ENCODE results near the gene PNPLA7.

DNA sequence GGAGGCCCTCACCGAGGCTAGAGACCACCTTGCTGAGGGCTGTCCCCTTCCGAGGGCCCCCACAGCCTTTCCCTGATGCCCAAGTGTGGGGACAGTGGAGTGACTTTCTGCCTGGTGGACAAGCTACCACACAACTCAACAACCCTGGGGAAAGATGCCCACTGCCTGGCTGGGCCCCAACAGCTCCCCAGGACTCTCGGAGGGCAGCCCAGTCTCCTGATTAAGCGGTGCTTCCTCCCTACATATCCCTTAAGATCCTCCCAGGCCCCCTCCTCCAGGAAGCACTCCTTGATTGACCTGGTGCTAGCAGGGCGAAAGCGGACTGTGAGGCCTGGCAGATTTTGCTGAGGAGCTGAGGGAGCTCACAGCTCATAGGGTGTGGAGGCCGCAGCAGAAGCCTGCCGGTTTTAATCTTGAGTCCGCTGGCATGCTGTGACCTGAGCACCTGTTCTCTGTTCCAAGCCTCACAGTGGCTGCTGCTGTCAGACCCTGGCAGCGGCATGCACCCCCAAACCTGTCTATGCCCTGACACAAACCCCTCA lies 93.3 kb downstream of the PNPLA7 start:
- TF ChIP-seq, protein P1, sequence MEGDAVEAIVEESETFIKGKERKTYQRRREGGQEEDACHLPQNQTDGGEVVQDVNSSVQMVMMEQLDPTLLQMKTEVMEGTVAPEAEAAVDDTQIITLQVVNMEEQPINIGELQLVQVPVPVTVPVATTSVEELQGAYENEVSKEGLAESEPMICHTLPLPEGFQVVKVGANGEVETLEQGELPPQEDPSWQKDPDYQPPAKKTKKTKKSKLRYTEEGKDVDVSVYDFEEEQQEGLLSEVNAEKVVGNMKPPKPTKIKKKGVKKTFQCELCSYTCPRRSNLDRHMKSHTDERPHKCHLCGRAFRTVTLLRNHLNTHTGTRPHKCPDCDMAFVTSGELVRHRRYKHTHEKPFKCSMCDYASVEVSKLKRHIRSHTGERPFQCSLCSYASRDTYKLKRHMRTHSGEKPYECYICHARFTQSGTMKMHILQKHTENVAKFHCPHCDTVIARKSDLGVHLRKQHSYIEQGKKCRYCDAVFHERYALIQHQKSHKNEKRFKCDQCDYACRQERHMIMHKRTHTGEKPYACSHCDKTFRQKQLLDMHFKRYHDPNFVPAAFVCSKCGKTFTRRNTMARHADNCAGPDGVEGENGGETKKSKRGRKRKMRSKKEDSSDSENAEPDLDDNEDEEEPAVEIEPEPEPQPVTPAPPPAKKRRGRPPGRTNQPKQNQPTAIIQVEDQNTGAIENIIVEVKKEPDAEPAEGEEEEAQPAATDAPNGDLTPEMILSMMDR (IDR thresholded peaks at IDR 0.05 in 4 of 5, conservative IDR thresholded peaks at IDR 0.05 in 1 of 5), result no peak
- no peak for TF ChIP-seq POLR2A (IDR thresholded peaks at IDR 0.05)

All from gastrocnemius medialis (tissue), 4 donors.